Mesendoderm (in vitro differentiated cells): ENCODE measurements around the gene DNAJC8.
A peak's percentile ranks its signal among the peaks of the same experiment; 100 is the strongest.

Experiments used
- DNase-seq: peaks from one replicate; pipeline ENCODE4 v3.0.0; 2013
- H2AK5ac ChIP-seq: 2 replicates; pipeline ENCODE4 v1.6.1; 2013; ENCODE audit warnings: low read length, inconsistent platforms
- H2BK120ac ChIP-seq: 2 replicates; pipeline ENCODE4 v1.6.1; 2013; ENCODE audit warnings: low read depth, mild to moderate bottlenecking, low read length, moderate library complexity, mixed read lengths
- H2BK15ac ChIP-seq: replicated peaks from 2 replicates; pipeline ENCODE4 v1.6.1; 2013; ENCODE audit warnings: low read depth, mild to moderate bottlenecking, moderate library complexity
- H2BK5ac ChIP-seq: 2 replicates; pipeline ENCODE4 v1.6.1; 2013; ENCODE audit warnings: low read length, inconsistent platforms
- H3K18ac ChIP-seq: 2 replicates; pipeline ENCODE4 v1.6.1; 2013; ENCODE audit warnings: mild to moderate bottlenecking, low read length, mixed read lengths
- H3K23ac ChIP-seq: one replicate; pipeline ENCODE4 v1.6.1; 2013; ENCODE audit warnings: low read length
- H3K27ac ChIP-seq: 2 replicates; pipeline ENCODE4 v1.5.1; 2013; ENCODE audit warnings: low read depth, mild to moderate bottlenecking, inconsistent platforms, low read length, moderate library complexity
- H3K27me3 ChIP-seq: 2 replicates; pipeline ENCODE4 v1.6.1; 2013; ENCODE audit warnings: low read length, control low read depth, mild to moderate bottlenecking, inconsistent platforms; ENCODE audit not compliant: insufficient read depth, poor library complexity
- H3K36me3 ChIP-seq: 2 replicates; pipeline ENCODE4 v1.6.1; 2013; ENCODE audit warnings: low read length, inconsistent platforms; ENCODE audit not compliant: control insufficient read depth, insufficient read depth
- H3K4ac ChIP-seq: one replicate; pipeline ENCODE4 v1.6.1; 2013; ENCODE audit warnings: low read depth, mild to moderate bottlenecking, low read length, moderate library complexity
- H3K4me1 ChIP-seq: 2 replicates; pipeline ENCODE4 v1.6.1; 2013; ENCODE audit warnings: low read depth, low read length, inconsistent platforms; ENCODE audit not compliant: control insufficient read depth
- H3K4me2 ChIP-seq: 2 replicates; pipeline ENCODE4 v1.6.1; 2013; ENCODE audit warnings: low read length
- H3K4me3 ChIP-seq: 2 replicates; pipeline ENCODE4 v1.5.1; 2013; ENCODE audit warnings: mild to moderate bottlenecking, low read length
- H3K56ac ChIP-seq: one replicate; pipeline ENCODE4 v1.6.1; 2013; ENCODE audit warnings: low read length
- H3K79me1 ChIP-seq: 2 replicates; pipeline ENCODE4 v1.6.1; 2013; ENCODE audit warnings: low read length, inconsistent platforms
- H3K79me2 ChIP-seq: 2 replicates; pipeline ENCODE4 v1.6.1; 2013; ENCODE audit warnings: mild to moderate bottlenecking, low read length; ENCODE audit not compliant: control insufficient read depth, insufficient read depth
- H3K9ac ChIP-seq: 2 replicates; pipeline ENCODE4 v1.6.1; 2013; ENCODE audit warnings: low read length, inconsistent platforms
- H4K5ac ChIP-seq: one replicate; pipeline ENCODE4 v1.6.1; 2013; ENCODE audit warnings: low read length
- H4K8ac ChIP-seq: one replicate; pipeline ENCODE4 v1.6.1; 2013; ENCODE audit warnings: low read depth, mild to moderate bottlenecking, control low read depth, low read length, moderate library complexity
- WGBS: extraction: QIAGEN DNeasy Blood & Tissue Kit; methylation state at CpG from one replicate; pipeline ENCODE4 v1.1.7; 2013; ENCODE audit warnings: low lambda C conversion rate, missing lambda C conversion rate; ENCODE audit not compliant: insufficient coverage; ENCODE audit errors: extremely low coverage; 5-methylcytosine and 5-hydroxymethylcytosine counted together

DNAJC8 gene

GRCh38 chr1:28197682-28198415 is 35.0 kb downstream of the DNAJC8 start:
- Histone ChIP-seq H3K4me2 (no peak overlapping the region), H3K27ac (no peak overlapping the region), H3K4me1 (no peaks in the 10 kb centered on the region), H3K4ac (no peak overlapping the region), H3K56ac (no peak overlapping the region), H3K4me3 (no peak overlapping the region), H3K9ac (no peak overlapping the region), H2BK120ac (no peak overlapping the region), H3K79me2 (no peaks in the 10 kb centered on the region), H3K79me1 (no peaks in the 10 kb centered on the region), H3K27me3 (no peaks in the 10 kb centered on the region), H3K23ac (no peak overlapping the region), H4K5ac (no peak overlapping the region), H3K18ac (no peak overlapping the region), H2BK5ac (no peak overlapping the region), H4K8ac (no peak overlapping the region), H2BK15ac (no peak overlapping the region), H3K36me3 (peaks cover 2% of the 10 kb centered on the region), H2AK5ac (no peak overlapping the region)
- no peak for DNase-seq
- WGBS: no CpG with 5 or more reads among the region's 12 CpGs

- Histone ChIP-seq H3K79me1 (no peaks in the 10 kb centered on the region), H2AK5ac (no peak overlapping the region), H3K27me3 (no peaks in the 10 kb centered on the region), H2BK15ac (no peak overlapping the region), H3K36me3 (no peaks in the 10 kb centered on the region), H2BK120ac (no peak overlapping the region), H4K8ac (no peak overlapping the region), H3K4me2 (no peak overlapping the region), H3K23ac (no peak overlapping the region), H3K27ac (no peak overlapping the region), H4K5ac (no peak overlapping the region), H3K9ac (no peak overlapping the region), H3K56ac (no peak overlapping the region), H3K4ac (no peak overlapping the region), H3K18ac (no peak overlapping the region), H3K79me2 (no peaks in the 10 kb centered on the region), H2BK5ac (no peak overlapping the region), H3K4me3 (no peak overlapping the region), H3K4me1 (no peaks in the 10 kb centered on the region)
- no peak for DNase-seq
- WGBS: no CpG with 5 or more reads among the region's 3 CpGs
Observed at GRCh38 chr1:28196330-28196729, 36.5 kb downstream of the DNAJC8 start.

DNA sequence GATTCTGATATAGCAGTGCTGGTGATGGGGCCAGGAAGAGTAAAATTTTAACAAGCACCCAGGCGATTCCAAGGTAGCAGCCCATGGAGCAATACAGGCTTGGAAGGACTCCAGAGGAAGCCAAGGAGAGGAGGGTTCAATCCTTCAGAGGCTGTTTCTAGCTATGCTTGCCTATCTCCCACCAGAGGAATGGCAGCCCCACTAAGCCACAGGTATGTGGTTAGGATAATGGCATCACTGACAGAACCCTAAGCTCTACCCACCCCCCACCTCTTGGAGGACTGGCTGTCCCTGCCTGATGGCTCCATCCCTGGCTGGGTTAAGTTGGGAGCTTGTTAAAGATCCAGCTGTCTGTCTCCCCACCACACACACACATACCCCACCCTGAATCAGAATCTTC is 37.0 kb downstream of the DNAJC8 start:
- no peak overlapping the region for H3K9ac ChIP-seq
- no peaks in the 10 kb centered on the region for H3K79me1 ChIP-seq
- H3K79me2 ChIP-seq: no peaks in the 10 kb centered on the region
- H3K23ac ChIP-seq: no peak overlapping the region
- no peak overlapping the region for H3K4me3 ChIP-seq
- no peak overlapping the region for H3K4ac ChIP-seq
- no peak for DNase-seq
- H2BK15ac ChIP-seq: no peak overlapping the region
- H2BK120ac ChIP-seq: no peak overlapping the region
- H4K5ac ChIP-seq: no peak overlapping the region
- H3K36me3 ChIP-seq: no peaks in the 10 kb centered on the region
- no peak overlapping the region for H4K8ac ChIP-seq
- H3K4me1 ChIP-seq: no peaks in the 10 kb centered on the region
- H3K56ac ChIP-seq: no peak overlapping the region
- no peaks in the 10 kb centered on the region for H3K27me3 ChIP-seq
- H3K18ac ChIP-seq: no peak overlapping the region
- no peak overlapping the region for H3K27ac ChIP-seq
- WGBS: no CpG with 5 or more reads among the region's 1 CpG
- H2AK5ac ChIP-seq: no peak overlapping the region
- H2BK5ac ChIP-seq: no peak overlapping the region
- no peak overlapping the region for H3K4me2 ChIP-seq

- H3K4me1 ChIP-seq: no peaks in the 10 kb centered on the region
- H3K23ac ChIP-seq: no peak overlapping the region
- no peak overlapping the region for H3K9ac ChIP-seq
- H3K27ac ChIP-seq: no peak overlapping the region
- WGBS: no CpG with 5 or more reads among the region's 8 CpGs
- no peak for DNase-seq
- H2BK120ac ChIP-seq: no peak overlapping the region
- no peak overlapping the region for H3K4ac ChIP-seq
- no peak overlapping the region for H2BK5ac ChIP-seq
- H2BK15ac ChIP-seq: no peak overlapping the region
- no peaks in the 10 kb centered on the region for H3K27me3 ChIP-seq
- H3K79me1 ChIP-seq: no peaks in the 10 kb centered on the region
- no peak overlapping the region for H4K8ac ChIP-seq
- H3K56ac ChIP-seq: no peak overlapping the region
- H3K79me2 ChIP-seq: no peaks in the 10 kb centered on the region
- no peak overlapping the region for H3K4me3 ChIP-seq
- no peaks in the 10 kb centered on the region for H3K36me3 ChIP-seq
- H3K4me2 ChIP-seq: no peak overlapping the region
- H3K18ac ChIP-seq: no peak overlapping the region
- H4K5ac ChIP-seq: no peak overlapping the region
- no peak overlapping the region for H2AK5ac ChIP-seq
Observed at GRCh38 chr1:28194326-28195035, 38.3 kb downstream of the DNAJC8 start.

GRCh38 chr1:28193701-28194161 is 39.1 kb downstream of the DNAJC8 start:
- no peaks in the 10 kb centered on the region for H3K36me3 ChIP-seq
- H2BK120ac ChIP-seq: no peak overlapping the region
- H3K23ac ChIP-seq: no peak overlapping the region
- no peak overlapping the region for H2AK5ac ChIP-seq
- no peak overlapping the region for H3K56ac ChIP-seq
- no peaks in the 10 kb centered on the region for H3K4me1 ChIP-seq
- no peak overlapping the region for H3K4ac ChIP-seq
- no peak overlapping the region for H4K8ac ChIP-seq
- H3K18ac ChIP-seq: no peak overlapping the region
- no peak overlapping the region for H4K5ac ChIP-seq
- no peak overlapping the region for H2BK5ac ChIP-seq
- peak; percentile 75 for DNase-seq
- H3K4me3 ChIP-seq: no peak overlapping the region
- no peak overlapping the region for H3K9ac ChIP-seq
- no CpG with 5 or more reads among the region's 8 CpGs for WGBS
- H3K4me2 ChIP-seq: no peak overlapping the region
- no peaks in the 10 kb centered on the region for H3K79me1 ChIP-seq
- H3K79me2 ChIP-seq: no peaks in the 10 kb centered on the region
- no peak overlapping the region for H3K27ac ChIP-seq
- H3K27me3 ChIP-seq: no peaks in the 10 kb centered on the region
- H2BK15ac ChIP-seq: no peak overlapping the region
